Mucosa of descending colon (tissue), 3 donors: ENCODE measurements around the gene ROBO1. TPM values are rescaled to one million over a fixed set of nuclear protein-coding genes. Genes with fewer than 3 reads are reported as not detected.

ENCODE experiments used
- ATAC-seq: fragments of 200-7000 bp; cut with Tn5 transposase; one replicate; pipeline ENCODE4 v1.9.1; 2020; ENCODE audit warnings: mild to moderate bottlenecking, moderate library complexity
- DNase-seq, 3 donors: peaks; one replicate each; pipeline ENCODE4 v3.0.0-alpha.2; 2020
- H3K36me3 ChIP-seq: fragments of 200-600 bp; one replicate; pipeline ENCODE4 v1.8.0; 2021; ENCODE audit warnings: low read depth, mild to moderate bottlenecking
- H3K4me1 ChIP-seq: fragments of 200-600 bp; one replicate; pipeline ENCODE4 v1.8.0; 2021; ENCODE audit warnings: low read depth, mild to moderate bottlenecking
- H3K4me3 ChIP-seq: fragments of 200-600 bp; one replicate; pipeline ENCODE4 v1.8.0; 2021; ENCODE audit warnings: mild to moderate bottlenecking
- H3K9me3 ChIP-seq: fragments of 200-600 bp; one replicate; pipeline ENCODE4 v1.8.0; 2021; ENCODE audit warnings: mild to moderate bottlenecking
- CTCF ChIP-seq: fragments of 200-600 bp; IDR thresholded peaks from one replicate; pipeline ENCODE4 v1.8.0; 2022; ENCODE audit warnings: antibody characterized with exemption, mild to moderate bottlenecking
- intact Hi-C, 2 donors: fragments of 100-400 bp; cut with DNase I in 1 of 2; cut with micrococcal nuclease in 1 of 2; formaldehyde crosslinking; loops; one replicate each; pipeline versions ENCODE4 v1.11.0 to v1.11.1; 2022; cut with DNase I, micrococcal nuclease
- total RNA-seq, 3 donors: library from RNA; stranded (reverse); fragmentation: NEBNext Ultra II Directional in 2 of 3; extraction: Animal tissue kit (Norgen Biotek cat#: 25700) in 2 of 3; gene quantifications; one replicate each; pipeline versions ENCODE4 v1.2.1 to v1.2.4, GENCODE V29; 2021 to 2023
- donor health status: DM: no; HTN: no; CAD: no; lungs with moderate emphysema.
- donor health status: DM: no; HTN: no; CAD: no.
- donor health status: DM: no; HTN: yes; CAD: no.

The ROBO1 gene
- total RNA-seq, 3 donors from 2014 or later = 4.3 to 22.7 (median 10.1) TPM

DNA sequence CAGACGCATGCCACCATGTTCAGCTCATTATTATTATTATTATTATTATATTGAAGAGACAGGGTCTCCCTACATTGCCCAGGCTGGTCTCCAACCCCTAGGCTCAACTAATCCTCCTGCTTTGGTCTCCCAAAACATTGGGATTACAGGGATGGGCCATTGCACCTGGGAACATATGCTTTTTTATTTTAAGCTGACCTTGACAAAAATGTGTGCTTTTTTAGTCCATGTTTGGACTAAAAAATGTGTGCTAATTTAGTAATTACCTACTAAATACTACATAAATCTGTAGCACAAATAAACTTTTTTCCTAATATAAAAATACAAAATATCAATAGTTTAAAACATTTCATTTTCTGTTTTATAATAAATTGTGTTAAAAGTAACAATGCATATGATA, 693.2 kb downstream of the ROBO1 start:
- intact Hi-C loops = no loop called here
- Histone ChIP-seq H3K36me3 (no peaks in the 10 kb centered on the region), H3K4me3 (no peak overlapping the region), H3K9me3 (no peaks in the 10 kb centered on the region), H3K4me1 (no peaks in the 10 kb centered on the region)
- ATAC-seq = no peak
- DNase-seq = no peak
- no peak for TF ChIP-seq CTCF

GRCh38 chr3:79067734-79068133, 700.1 kb downstream of the ROBO1 start:
- intact Hi-C loops = no loop called here
- ATAC-seq = no peak
- no peak for DNase-seq
- H3K4me3 ChIP-seq = no peak overlapping the region
- TF ChIP-seq CTCF = no peak
- no peaks in the 10 kb centered on the region for H3K4me1 ChIP-seq
- no peaks in the 10 kb centered on the region for H3K9me3 ChIP-seq
- no peaks in the 10 kb centered on the region for H3K36me3 ChIP-seq

GRCh38 chr3:79066481-79066880, 701.3 kb downstream of the ROBO1 start:
- DNase-seq (no peak), ATAC-seq (no peak)
- H3K36me3 ChIP-seq = no peaks in the 10 kb centered on the region
- intact Hi-C loops = no loop called here
- TF ChIP-seq CTCF = no peak
- H3K9me3 ChIP-seq = no peaks in the 10 kb centered on the region
- no peak overlapping the region for H3K4me3 ChIP-seq
- H3K4me1 ChIP-seq = no peaks in the 10 kb centered on the region

- ATAC-seq (no peak), DNase-seq (no peak)
- no peaks in the 10 kb centered on the region for H3K36me3 ChIP-seq
- no peak overlapping the region for H3K4me3 ChIP-seq
- intact Hi-C loops = no loop called here
- TF ChIP-seq CTCF = no peak
- no peaks in the 10 kb centered on the region for H3K4me1 ChIP-seq
- H3K9me3 ChIP-seq = no peaks in the 10 kb centered on the region
Observed at GRCh38 chr3:79063624-79064023, 704.2 kb downstream of the ROBO1 start.

DNA sequence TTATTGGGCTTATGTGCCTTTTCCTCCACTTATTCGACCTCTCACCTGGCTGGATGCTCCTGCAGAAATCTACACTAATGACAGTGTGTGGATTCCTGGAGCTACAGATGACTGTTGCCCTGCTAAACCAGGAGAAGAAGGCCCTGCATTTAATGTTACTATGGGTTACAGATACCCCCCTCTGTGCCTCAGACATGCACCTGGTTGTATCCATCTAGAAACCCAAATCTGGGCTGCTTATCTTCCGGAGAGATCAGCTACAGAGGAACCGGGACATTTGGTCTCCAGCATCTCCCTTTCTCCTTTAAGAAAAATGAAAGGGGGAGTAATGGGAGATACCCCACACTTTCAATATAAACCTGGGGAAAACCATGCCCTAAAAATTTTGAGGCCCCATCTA, 710.0 kb downstream of the ROBO1 start:
- no peak for ATAC-seq
- TF ChIP-seq CTCF = no peak

DNA sequence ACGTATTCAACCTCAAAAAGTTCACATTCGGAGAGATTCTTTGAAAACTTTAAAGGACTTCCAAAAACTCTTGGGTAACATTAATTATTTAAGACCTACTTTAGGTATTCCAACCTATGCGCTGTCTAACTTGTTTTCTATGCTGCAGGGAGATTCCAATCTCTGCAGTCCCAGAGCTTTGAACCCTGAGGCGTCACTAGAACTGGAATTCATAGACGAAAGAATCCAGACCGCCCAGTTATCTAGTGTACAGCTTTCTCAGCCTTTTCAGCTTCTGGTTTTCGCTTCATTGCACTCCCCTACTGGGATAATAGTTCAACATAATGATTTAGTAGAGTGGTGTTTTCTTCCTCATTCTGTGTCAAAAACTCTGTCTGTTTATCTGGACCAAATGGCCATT, 711.3 kb downstream of the ROBO1 start:
- Histone ChIP-seq H3K4me3 (no peak overlapping the region), H3K9me3 (peaks cover 21% of the 10 kb centered on the region), H3K4me1 (no peaks in the 10 kb centered on the region), H3K36me3 (no peaks in the 10 kb centered on the region)
- no peak for TF ChIP-seq CTCF
- no peak for DNase-seq
- ATAC-seq = no peak
- intact Hi-C loops = no loop called here

More for the DNA sequence above, 710.0 kb downstream of the ROBO1 start:
- H3K4me1 ChIP-seq = no peaks in the 10 kb centered on the region
- H3K9me3 ChIP-seq = peaks cover 12% of the 10 kb centered on the region
- no peak for DNase-seq
- no peaks in the 10 kb centered on the region for H3K36me3 ChIP-seq
- H3K4me3 ChIP-seq = no peak overlapping the region
- intact Hi-C loops = no loop called here
